HepG2 (cell line): ENCODE data around the gene FKBP10. TPM values are rescaled to one million over a fixed set of nuclear protein-coding genes. Genes with fewer than 3 reads are reported as not detected.

Experiments used
- AKNA ChIP-seq: sonication (generic); formaldehyde crosslinking; IDR thresholded peaks from 2 replicates; pipeline ENCODE4 v1.4.0; 2020; ENCODE audit warnings: missing genetic modification reagents, borderline replicate concordance
- BRCA1 ChIP-seq: sonication (generic); formaldehyde crosslinking; IDR thresholded peaks from 2 replicates; pipeline ENCODE4 v1.4.0; 2020; ENCODE audit warnings: missing genetic modification reagents
- CEBPG ChIP-seq: IDR thresholded peaks from 2 replicates; pipeline ENCODE4 v1.6.1; 2016
- DDIT3 ChIP-seq: sonication (generic); formaldehyde crosslinking; IDR thresholded peaks from 2 replicates; pipeline ENCODE4 v1.4.0; 2020; ENCODE audit warnings: mild to moderate bottlenecking, missing genetic modification reagents
- GPBP1L1 ChIP-seq: sonication (generic); formaldehyde crosslinking; IDR thresholded peaks from 2 replicates; pipeline ENCODE4 v1.5.0; 2020; ENCODE audit warnings: mild to moderate bottlenecking, missing genetic modification reagents
- HMGA1 ChIP-seq: sonication (generic); formaldehyde crosslinking; conservative IDR thresholded peaks from 2 replicates; pipeline ENCODE4 v1.4.0; 2020; ENCODE audit warnings: missing genetic modification reagents
- JDP2 ChIP-seq: sonication (generic); formaldehyde crosslinking; IDR thresholded peaks from 2 replicates; pipeline ENCODE4 v1.8.1; 2022; ENCODE audit warnings: missing genetic modification reagents, borderline replicate concordance
- MIER2 ChIP-seq: IDR thresholded peaks from 2 replicates; pipeline ENCODE4 v1.6.1; 2016; ENCODE audit warnings: missing biosample characterization, missing genetic modification reagents
- TOPORS ChIP-seq: sonication (generic); formaldehyde crosslinking; IDR thresholded peaks from 2 replicates; pipeline ENCODE4 v1.8.0; 2023; ENCODE audit warnings: mild to moderate bottlenecking, missing genetic modification reagents
- ZBTB2 ChIP-seq: sonication (generic); formaldehyde crosslinking; IDR thresholded peaks from 2 replicates; pipeline ENCODE4 v1.8.0; 2022; ENCODE audit warnings: low read depth, missing genetic modification reagents
- ZBTB7A ChIP-seq: sonication (generic); formaldehyde crosslinking; IDR thresholded peaks from 2 replicates; pipeline ENCODE4 v1.8.0; 2022; ENCODE audit warnings: mild to moderate bottlenecking, missing genetic modification reagents
- ZNF12 ChIP-seq: sonication (generic); formaldehyde crosslinking; IDR thresholded peaks from 2 replicates; pipeline ENCODE4 v1.5.0; 2020; ENCODE audit warnings: missing genetic modification reagents
- ZNF260 ChIP-seq: sonication (generic); formaldehyde crosslinking; IDR thresholded peaks from 2 replicates; pipeline ENCODE4 v1.4.0; 2020; ENCODE audit warnings: missing genetic modification reagents, low read depth, mild to moderate bottlenecking, borderline replicate concordance
- ZNF414 ChIP-seq: sonication (generic); formaldehyde crosslinking; IDR thresholded peaks from 2 replicates; pipeline ENCODE4 v1.5.0; 2020; ENCODE audit warnings: missing genetic modification reagents
- ZNF468 ChIP-seq: sonication (generic); formaldehyde crosslinking; IDR thresholded peaks from 2 replicates; pipeline ENCODE4 v1.8.0; 2022; ENCODE audit warnings: mild to moderate bottlenecking, moderate library complexity, missing genetic modification reagents
- ZNF503 ChIP-seq: sonication (generic); formaldehyde crosslinking; IDR thresholded peaks from 2 replicates; pipeline ENCODE4 v1.4.0; 2020; ENCODE audit warnings: missing genetic modification reagents
- ZNF580 ChIP-seq: IDR thresholded peaks from 2 replicates; pipeline ENCODE4 v1.6.1; 2016; ENCODE audit warnings: low read depth, borderline replicate concordance
- polyA plus RNA-seq, 8 experiments: library from polyadenylated mRNA; depleted of rRNA in 3 of 8; stranded (reverse) in 7 of 8; unstranded in 1 of 8; fragments of >200 nt; fragmentation: Illumina TruSeq in 4 of 8; extraction: Trizol in 4 of 8; gene quantifications; 2 replicates each; pipeline versions ENCODE4 v1.2.1 to v1.2.3, GENCODE V29; 2011 to 2016; ENCODE audit warnings: low read depth in 4 of 8, missing spikeins in 1 of 8, mixed read lengths in 1 of 8; ENCODE audit not compliant: insufficient read depth in 1 of 8
- total RNA-seq, 5 experiments: library from RNA; depleted of rRNA; stranded (reverse); fragments of >200 nt; fragmentation: Illumina TruSeq; extraction: Trizol; gene quantifications; 2 replicates each; pipeline ENCODE4 v1.2.3, GENCODE V29; 2016; ENCODE audit warnings: low read depth in 1 of 5

FKBP10 gene
- total and polyA plus RNA-seq, 2 of the 13 experiments (the other 11 are each of a cell fraction or from before 2014, with no cell fraction given), result 149 to 573 TPM

- TF ChIP-seq AKNA (CRISPR knock-in tag) (no peak), ZNF580 (CRISPR knock-in tag) (peak; percentile 62; the same call in 1 of the 2 replicates), ZBTB7A (CRISPR knock-in tag) (peak; percentile 83; the same call in 1 of the 2 replicates), ZNF12 (CRISPR knock-in tag) (no peak), ZNF260 (CRISPR knock-in tag) (no peak), BRCA1 (CRISPR knock-in tag) (no peak), JDP2 (no peak), MIER2 (CRISPR knock-in tag) (no peak), DDIT3 (CRISPR knock-in tag) (no peak), TOPORS (no peak; the same call in 1 of the 2 replicates), ZBTB2 (CRISPR knock-in tag) (no peak), HMGA1 (CRISPR knock-in tag) (no peak), ZNF503 (CRISPR knock-in tag) (no peak; the same call in 1 of the 2 replicates), CEBPG (0 out of 2 replicates have a peak, but pooled peaks have one; percentile 7), GPBP1L1 (CRISPR knock-in tag) (no peak), ZNF468 (no peak), ZNF414 (peak; percentile 97)
Observed at GRCh38 chr17:41772586-41773189, 40.1 kb upstream of the FKBP10 start (continued).
